OCI-LY7 (cell line): ENCODE results near the gene ATF2. TPM values are rescaled to one million over a fixed set of nuclear protein-coding genes. Genes with fewer than 3 reads are reported as not detected.

ENCODE experiments used
- BruUV-seq: library from RNA; stranded (reverse); fragments of 400-500 nt; replicated peaks from 2 replicates; lab custom pipeline; 2021; lab: Mats Ljungman, UMichigan
- CTCF ChIA-PET: fragments of 300-600 bp; sonication (Branson Sonifier 250); formaldehyde crosslinking; loops from one replicate; lab custom pipeline; 2022; ENCODE audit warnings: antibody characterized with exemption; ENCODE audit not compliant: unreplicated experiment; lab: Charles Lee
- POLR2A ChIA-PET: fragments of 300-600 bp; sonication (Branson Sonifier 250); formaldehyde crosslinking; loops from one replicate; lab custom pipeline; 2022; ENCODE audit warnings: antibody characterized with exemption; lab: Charles Lee
- DNase-seq: peaks from one replicate; pipeline ENCODE4 v3.0.0-alpha.2; 2015; ENCODE audit warnings: low spot score
- H2AFZ ChIP-seq: fragments of 200-600 bp; sonication (generic), shearing (Covaris generic); 2 replicates; pipeline ENCODE4 v1.6.1; 2014; ENCODE audit warnings: mild to moderate bottlenecking, antibody characterized with exemption, low read length, moderate library complexity
- H3K27ac ChIP-seq: fragments of 200-600 bp; sonication (generic); 2 replicates; pipeline ENCODE4 v1.5.1; 2014; ENCODE audit warnings: mixed run types, low read depth, mild to moderate bottlenecking, moderate library complexity, low read length, inconsistent platforms; ENCODE audit not compliant: poor library complexity, severe bottlenecking
- H3K36me3 ChIP-seq: fragments of 200-600 bp; sonication (generic); 2 replicates; pipeline ENCODE4 v1.6.1; 2014; ENCODE audit warnings: mild to moderate bottlenecking, antibody characterized with exemption, low read length, moderate library complexity, mixed read lengths; ENCODE audit not compliant: insufficient read depth
- H3K4me1 ChIP-seq: fragments of 200-600 bp; sonication (generic); 2 replicates; pipeline ENCODE4 v1.5.1; 2014; ENCODE audit warnings: mild to moderate bottlenecking, low read length; ENCODE audit not compliant: insufficient read depth, poor library complexity, severe bottlenecking
- H3K4me2 ChIP-seq: fragments of 200-600 bp; sonication (generic); 2 replicates; pipeline ENCODE4 v1.6.1; 2014; ENCODE audit warnings: mild to moderate bottlenecking, low read length
- H3K4me3 ChIP-seq: fragments of 200-600 bp; sonication (generic); 2 replicates; pipeline ENCODE4 v1.5.1; 2014; ENCODE audit warnings: mild to moderate bottlenecking, low read depth, low read length; ENCODE audit not compliant: poor library complexity, severe bottlenecking
- H3K79me2 ChIP-seq: fragments of 200-600 bp; sonication (generic); 2 replicates; pipeline ENCODE4 v1.6.1; 2016; ENCODE audit warnings: low read depth, mild to moderate bottlenecking, low read length, moderate library complexity, mixed read lengths; ENCODE audit not compliant: insufficient read depth
- H3K9me2 ChIP-seq: fragments of 200-600 bp; sonication (generic); 2 replicates; pipeline ENCODE4 v1.6.1; 2016; ENCODE audit warnings: mild to moderate bottlenecking, low read length, mixed read lengths; ENCODE audit not compliant: insufficient read depth
- H3K9me3 ChIP-seq: fragments of 200-600 bp; sonication (generic); 2 replicates; pipeline ENCODE4 v1.6.1; 2014; ENCODE audit warnings: mild to moderate bottlenecking, mixed run types, low read length, mixed read lengths
- H4K20me1 ChIP-seq: fragments of 200-600 bp; sonication (generic); 2 replicates; pipeline ENCODE4 v1.6.1; 2014; ENCODE audit warnings: mild to moderate bottlenecking, antibody characterized with exemption, low read length, moderate library complexity, mixed read lengths; ENCODE audit not compliant: insufficient read depth
- EZH2phosphoT487 ChIP-seq: fragments of 200-600 bp; sonication (generic); IDR thresholded peaks from 2 replicates; pipeline ENCODE4 v1.6.1; 2018; ENCODE audit warnings: low read depth, borderline replicate concordance, mild to moderate bottlenecking, mixed run types, antibody characterized with exemption, low read length, moderate library complexity, mixed read lengths
- intact Hi-C: fragments of 100-400 bp; cut with micrococcal nuclease; formaldehyde crosslinking; loops from one replicate; pipeline ENCODE4 v1.10.0; 2022; ENCODE audit not compliant: unreplicated experiment
- total RNA-seq, 2 experiments: library from RNA; depleted of rRNA in 1 of 2; stranded (reverse); fragments of >200 nt in 1 of 2; shearing (Covaris generic) in 1 of 2; gene quantifications; 2 replicates each; pipeline ENCODE4 v1.2.3, GENCODE V29; 2014 to 2022
- TF ChIP-seq, protein P1 (sequence below): fragments of 200-600 bp; sonication (generic); conservative IDR thresholded peaks from 2 replicates; pipeline ENCODE4 v1.5.1; 2014; ENCODE audit warnings: mild to moderate bottlenecking, antibody characterized with exemption, low read length, moderate library complexity, mixed read lengths

Gene ATF2
- total RNA-seq, 2 experiments from 2014 or later = 22.7 to 43.3 TPM

DNA sequence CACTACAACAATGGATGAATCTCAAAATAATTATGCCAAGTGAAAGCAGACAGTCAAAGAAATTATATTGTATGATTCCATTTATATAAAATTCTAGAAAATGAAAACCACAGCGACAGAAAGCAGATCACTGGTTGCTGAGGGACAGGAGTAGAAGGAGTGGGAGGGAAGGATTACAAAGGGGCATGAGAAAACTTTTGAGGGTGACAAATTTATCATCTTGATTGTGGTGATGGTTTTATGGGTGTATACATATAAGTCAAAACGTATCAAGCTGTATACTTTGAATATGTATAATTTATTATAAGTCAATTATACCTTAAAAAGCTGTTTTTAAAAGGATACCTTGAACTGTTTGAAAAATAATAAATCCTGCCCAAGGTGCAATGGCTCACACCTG is 27.7 kb downstream of the ATF2 start:
- H3K4me3 ChIP-seq = no peak overlapping the region
- H3K9me2 ChIP-seq = no peaks in the 10 kb centered on the region
- H2AFZ ChIP-seq = no peak overlapping the region
- H3K4me2 ChIP-seq = no peak overlapping the region
- peaks cover 14% of the 10 kb centered on the region for H3K4me1 ChIP-seq
- TF ChIP-seq, protein P1, sequence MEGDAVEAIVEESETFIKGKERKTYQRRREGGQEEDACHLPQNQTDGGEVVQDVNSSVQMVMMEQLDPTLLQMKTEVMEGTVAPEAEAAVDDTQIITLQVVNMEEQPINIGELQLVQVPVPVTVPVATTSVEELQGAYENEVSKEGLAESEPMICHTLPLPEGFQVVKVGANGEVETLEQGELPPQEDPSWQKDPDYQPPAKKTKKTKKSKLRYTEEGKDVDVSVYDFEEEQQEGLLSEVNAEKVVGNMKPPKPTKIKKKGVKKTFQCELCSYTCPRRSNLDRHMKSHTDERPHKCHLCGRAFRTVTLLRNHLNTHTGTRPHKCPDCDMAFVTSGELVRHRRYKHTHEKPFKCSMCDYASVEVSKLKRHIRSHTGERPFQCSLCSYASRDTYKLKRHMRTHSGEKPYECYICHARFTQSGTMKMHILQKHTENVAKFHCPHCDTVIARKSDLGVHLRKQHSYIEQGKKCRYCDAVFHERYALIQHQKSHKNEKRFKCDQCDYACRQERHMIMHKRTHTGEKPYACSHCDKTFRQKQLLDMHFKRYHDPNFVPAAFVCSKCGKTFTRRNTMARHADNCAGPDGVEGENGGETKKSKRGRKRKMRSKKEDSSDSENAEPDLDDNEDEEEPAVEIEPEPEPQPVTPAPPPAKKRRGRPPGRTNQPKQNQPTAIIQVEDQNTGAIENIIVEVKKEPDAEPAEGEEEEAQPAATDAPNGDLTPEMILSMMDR = no peak
- TF ChIP-seq EZH2phosphoT487 = no peak
- intact Hi-C loops = no loop called here
- no peak overlapping the region for H3K27ac ChIP-seq
- DNase-seq = no peak
- no peaks in the 10 kb centered on the region for H3K9me3 ChIP-seq
- H3K36me3 ChIP-seq = peaks cover 68% of the 10 kb centered on the region
- no TSS peak for BruUV-seq
- H3K79me2 ChIP-seq = peaks cover 77% of the 10 kb centered on the region
- POLR2A ChIA-PET = interaction anchor here (0.6 to 1.3 kb wide), 5 partner anchors 15 to 770 kb away, joined by 3 to 4 read pairs (median 3); no protein-coding TSS in a partner anchor
- peaks cover 18% of the 10 kb centered on the region for H4K20me1 ChIP-seq
- CTCF ChIA-PET = no interaction called here

DNA sequence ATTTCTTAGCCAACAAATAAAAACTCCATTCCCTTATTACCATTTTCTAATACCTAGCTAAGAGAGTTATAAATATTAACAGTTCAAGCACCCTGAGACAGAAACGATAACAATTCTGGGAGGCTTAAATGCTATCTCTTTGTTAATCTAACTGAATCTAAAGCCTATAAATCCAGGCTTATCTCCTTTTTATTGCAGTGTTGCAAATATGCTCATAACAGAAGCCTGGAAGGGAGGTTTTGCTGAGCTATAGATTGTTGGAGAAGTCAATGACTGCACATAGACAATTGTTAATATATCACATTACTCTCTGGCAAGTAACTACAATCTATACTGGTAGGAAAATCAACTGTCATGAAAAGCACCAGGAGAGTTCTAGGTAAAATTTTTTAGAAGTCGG is 30.2 kb downstream of the ATF2 start:
- peaks cover 53% of the 10 kb centered on the region for H3K79me2 ChIP-seq
- no peak overlapping the region for H3K4me3 ChIP-seq
- ChIA-PET CTCF (no interaction called here), POLR2A (interaction anchor here (0.6 to 5.3 kb wide), 9 partner anchors 12 to 268 kb away, joined by 3 to 37 read pairs (median 4); no protein-coding TSS in a partner anchor)
- no peak overlapping the region for H3K4me2 ChIP-seq
- no peak for DNase-seq
- H3K9me2 ChIP-seq = no peaks in the 10 kb centered on the region
- peaks cover 14% of the 10 kb centered on the region for H3K4me1 ChIP-seq
- H2AFZ ChIP-seq = no peak overlapping the region
- no peak overlapping the region for H3K27ac ChIP-seq
- TF ChIP-seq EZH2phosphoT487 = no peak
- TF ChIP-seq, protein P1 = no peak
- intact Hi-C loops = no loop called here
- peaks cover 80% of the 10 kb centered on the region for H3K36me3 ChIP-seq
- H3K9me3 ChIP-seq = no peaks in the 10 kb centered on the region
- BruUV-seq = no TSS peak
- peaks cover 18% of the 10 kb centered on the region for H4K20me1 ChIP-seq
